ENCODE measurements around the gene KCNQ1. TPM values are rescaled to one million over a fixed set of nuclear protein-coding genes. Genes with fewer than 3 reads are reported as not detected.

Gene KCNQ1
- total and polyA plus RNA-seq, 2 of the 13 experiments (the other 11 are each of a cell fraction or from before 2014, with no cell fraction given) = 0.02 to 0.08 TPM

GRCh38 chr11:2533587-2534133, 88.9 kb downstream of the KCNQ1 start (continued):
- TF ChIP-seq ATF2 (CRISPR knock-in tag; IDR thresholded peaks at IDR 0.05) (peak; percentile 95), GMEB2 (CRISPR knock-in tag; IDR thresholded peaks at IDR 0.05; ENCODE audit: low read depth) (no peak), PATZ1 (CRISPR knock-in tag; IDR thresholded peaks at IDR 0.05) (peak; percentile 69; the same call in 1 of the 2 replicates), ZNF749 (CRISPR knock-in tag; IDR thresholded peaks at IDR 0.05; ENCODE audit: borderline replicate concordance) (0 out of 2 replicates have a peak, but pooled peaks have one; percentile 31), ZGPAT (CRISPR knock-in tag; IDR thresholded peaks at IDR 0.05) (peak; percentile 34; the same call in 1 of the 2 replicates)

All from HepG2 (cell line).